Loucy (cell line): ENCODE data around the gene GMCL2.
A peak's percentile ranks its signal among the peaks of the same experiment; 100 is the strongest.

Experiments used
- H2AFZ ChIP-seq: fragments of 200-600 bp; sonication (generic); 2 replicates; pipeline ENCODE4 v1.6.0; 2016; ENCODE audit warnings: antibody characterized with exemption, mild to moderate bottlenecking, low read length, moderate library complexity
- H3F3A ChIP-seq: fragments of 200-600 bp; 2 replicates; pipeline ENCODE4 v1.6.0; 2016; ENCODE audit warnings: antibody characterized with exemption, low read depth, mild to moderate bottlenecking
- H3K27me3 ChIP-seq: fragments of 200-600 bp; sonication (generic); 2 replicates; pipeline ENCODE4 v1.6.1; 2014; ENCODE audit warnings: low read length, mild to moderate bottlenecking; ENCODE audit not compliant: insufficient read depth, poor library complexity, severe bottlenecking
- H3K36me3 ChIP-seq: fragments of 200-600 bp; sonication (generic); 2 replicates; pipeline ENCODE4 v1.6.1; 2016; ENCODE audit warnings: low read length; ENCODE audit not compliant: insufficient read depth
- H3K4me1 ChIP-seq: fragments of 200-600 bp; sonication (generic); 2 replicates; pipeline ENCODE4 v1.5.1; 2014; ENCODE audit warnings: low read length, mild to moderate bottlenecking; ENCODE audit not compliant: insufficient read depth, poor library complexity, severe bottlenecking
- H3K4me2 ChIP-seq: fragments of 200-600 bp; sonication (generic); 2 replicates; pipeline ENCODE4 v1.6.0; 2014; ENCODE audit warnings: antibody characterized with exemption, low read length, low read depth, mild to moderate bottlenecking; ENCODE audit not compliant: poor library complexity, severe bottlenecking
- H3K4me3 ChIP-seq: fragments of 200-600 bp; sonication (generic); 2 replicates; pipeline ENCODE4 v1.5.1; 2014; ENCODE audit warnings: low read length, mild to moderate bottlenecking, mixed read lengths; ENCODE audit not compliant: poor library complexity, severe bottlenecking
- H3K79me2 ChIP-seq: fragments of 200-600 bp; sonication (generic); 2 replicates; pipeline ENCODE4 v1.6.1; 2014; ENCODE audit warnings: low read length; ENCODE audit not compliant: insufficient read depth
- H3K9ac ChIP-seq: fragments of 200-600 bp; sonication (generic); 2 replicates; pipeline ENCODE4 v1.6.0; 2014; ENCODE audit warnings: mild to moderate bottlenecking, low read depth, low read length, moderate library complexity; ENCODE audit not compliant: poor library complexity, severe bottlenecking
- H3K9me2 ChIP-seq: fragments of 200-600 bp; sonication (generic); replicated peaks from 2 replicates; pipeline ENCODE4 v1.6.1; 2016; ENCODE audit warnings: low read depth, low read length, mixed read lengths
- H3K9me3 ChIP-seq: fragments of 200-600 bp; sonication (generic); 2 replicates; pipeline ENCODE4 v1.6.1; 2014; ENCODE audit warnings: mild to moderate bottlenecking, antibody characterized with exemption, low read length, low read depth; ENCODE audit not compliant: insufficient read depth
- H4K20me1 ChIP-seq: fragments of 200-600 bp; sonication (generic); 2 replicates; pipeline ENCODE4 v1.6.0; 2014; ENCODE audit warnings: antibody characterized with exemption, low read length, mild to moderate bottlenecking; ENCODE audit not compliant: insufficient read depth, poor library complexity, severe bottlenecking
- EZH2phosphoT487 ChIP-seq: fragments of 200-600 bp; IDR thresholded peaks from 2 replicates; pipeline ENCODE4 v1.6.1; 2018; ENCODE audit warnings: antibody characterized with exemption, mild to moderate bottlenecking, moderate library complexity, borderline replicate concordance
- TF ChIP-seq, protein P1 (sequence below): fragments of 200-600 bp; sonication (generic); conservative IDR thresholded peaks from 2 replicates; pipeline ENCODE4 v1.5.1; 2014; ENCODE audit warnings: mild to moderate bottlenecking, antibody characterized with exemption, low read length

The GMCL2 gene

DNA sequence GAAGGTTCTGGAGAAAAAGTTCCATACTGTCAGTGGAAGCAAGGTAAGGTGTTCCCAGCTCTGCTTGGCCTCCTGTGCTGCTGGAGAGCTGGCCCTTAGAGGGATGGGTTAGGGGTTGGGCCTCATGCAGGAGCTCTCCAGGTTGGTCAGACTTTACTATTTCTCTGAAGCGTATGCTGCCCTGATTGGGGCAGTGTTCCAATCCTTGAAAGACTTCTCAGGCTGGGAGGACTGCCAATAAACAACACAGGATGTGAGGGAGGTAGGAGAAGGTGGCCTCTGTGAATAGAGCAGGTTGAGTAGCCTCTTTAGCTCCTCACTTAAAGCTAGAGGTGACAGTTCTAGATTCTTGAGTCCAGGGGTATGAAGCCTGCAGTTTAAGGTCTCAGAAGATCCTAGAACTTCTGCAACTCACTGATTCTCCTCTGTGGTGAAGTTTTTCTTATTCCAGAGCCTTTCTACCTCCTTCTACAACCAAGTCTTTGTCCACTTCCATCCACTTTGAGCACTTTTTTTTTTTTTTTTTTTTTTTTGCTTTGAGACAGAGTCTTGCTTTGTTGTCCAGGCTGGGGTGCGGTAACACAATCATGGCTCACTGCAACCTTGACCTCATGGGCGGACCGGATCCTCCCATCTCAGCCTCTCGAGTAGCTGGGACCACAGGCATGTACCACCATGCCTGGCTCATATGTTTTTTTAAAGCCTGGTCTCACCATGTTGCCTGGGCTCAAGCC lies 20.2 kb upstream of the GMCL2 start:
- Histone ChIP-seq H3F3A (no peaks in the 10 kb centered on the region), H3K4me2 (peak overlapping the region; percentile 98), H3K4me1 (peaks cover 10% of the 10 kb centered on the region), H3K9me2 (no peaks in the 10 kb centered on the region), H3K79me2 (peaks cover 77% of the 10 kb centered on the region), H4K20me1 (peaks cover 67% of the 10 kb centered on the region), H3K9me3 (no peaks in the 10 kb centered on the region), H3K9ac (peak overlapping the region; percentile 86), H3K27me3 (no peaks in the 10 kb centered on the region), H3K4me3 (peak overlapping the region; percentile 90), H2AFZ (no peak overlapping the region), H3K36me3 (peaks cover 70% of the 10 kb centered on the region)
- TF ChIP-seq, protein P1, sequence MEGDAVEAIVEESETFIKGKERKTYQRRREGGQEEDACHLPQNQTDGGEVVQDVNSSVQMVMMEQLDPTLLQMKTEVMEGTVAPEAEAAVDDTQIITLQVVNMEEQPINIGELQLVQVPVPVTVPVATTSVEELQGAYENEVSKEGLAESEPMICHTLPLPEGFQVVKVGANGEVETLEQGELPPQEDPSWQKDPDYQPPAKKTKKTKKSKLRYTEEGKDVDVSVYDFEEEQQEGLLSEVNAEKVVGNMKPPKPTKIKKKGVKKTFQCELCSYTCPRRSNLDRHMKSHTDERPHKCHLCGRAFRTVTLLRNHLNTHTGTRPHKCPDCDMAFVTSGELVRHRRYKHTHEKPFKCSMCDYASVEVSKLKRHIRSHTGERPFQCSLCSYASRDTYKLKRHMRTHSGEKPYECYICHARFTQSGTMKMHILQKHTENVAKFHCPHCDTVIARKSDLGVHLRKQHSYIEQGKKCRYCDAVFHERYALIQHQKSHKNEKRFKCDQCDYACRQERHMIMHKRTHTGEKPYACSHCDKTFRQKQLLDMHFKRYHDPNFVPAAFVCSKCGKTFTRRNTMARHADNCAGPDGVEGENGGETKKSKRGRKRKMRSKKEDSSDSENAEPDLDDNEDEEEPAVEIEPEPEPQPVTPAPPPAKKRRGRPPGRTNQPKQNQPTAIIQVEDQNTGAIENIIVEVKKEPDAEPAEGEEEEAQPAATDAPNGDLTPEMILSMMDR = no peak

DNA sequence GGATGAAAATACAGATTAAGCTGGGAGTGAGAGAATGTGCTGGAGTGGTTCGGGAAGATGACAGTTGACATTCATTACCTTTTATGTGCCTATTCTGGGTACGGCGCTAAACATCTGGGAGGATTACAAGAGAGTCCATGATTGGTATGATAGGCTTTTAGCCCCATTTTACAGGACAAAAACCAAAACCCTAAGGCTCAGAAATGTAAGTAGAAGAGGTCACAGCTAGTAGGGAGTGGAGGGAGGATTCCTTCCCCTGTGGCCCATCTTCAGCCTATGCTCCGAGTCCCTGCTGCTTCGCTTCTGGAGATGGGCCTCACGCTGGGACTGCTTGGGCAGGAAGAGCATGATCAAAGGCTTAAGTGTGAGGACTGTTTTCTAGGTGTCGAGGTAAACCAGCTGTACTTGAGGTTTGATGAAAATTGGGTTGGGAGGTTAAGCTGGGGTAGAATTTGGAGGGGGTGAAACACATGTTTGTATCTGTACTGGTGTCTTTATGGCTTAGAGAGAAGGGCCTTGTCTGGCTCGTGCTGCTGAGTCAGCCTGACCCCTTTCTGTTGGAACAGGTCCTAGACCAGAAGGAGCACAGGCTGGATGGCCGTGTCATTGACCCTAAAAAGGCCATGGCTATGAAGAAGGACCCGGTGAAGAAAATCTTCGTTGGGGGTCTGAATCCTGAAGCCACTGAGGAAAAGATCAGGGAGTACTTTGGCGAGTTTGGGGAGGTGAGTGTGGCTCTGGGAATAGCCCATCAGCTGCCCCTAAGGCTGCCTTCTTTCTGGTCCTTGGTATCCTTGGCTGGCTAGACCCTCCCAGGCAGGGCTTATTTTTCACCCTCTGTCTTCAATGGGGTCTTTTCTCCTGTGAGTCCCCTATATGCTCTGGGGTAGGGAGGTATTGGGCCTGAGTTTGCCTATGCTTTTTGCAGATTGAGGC lies 19.3 kb upstream of the GMCL2 start:
- H3K36me3 ChIP-seq = peaks cover 61% of the 10 kb centered on the region
- no peaks in the 10 kb centered on the region for H3K9me2 ChIP-seq
- H3K79me2 ChIP-seq = peaks cover 77% of the 10 kb centered on the region
- H3F3A ChIP-seq = no peaks in the 10 kb centered on the region
- H3K4me2 ChIP-seq = peak overlapping the region; percentile 98
- peak overlapping the region; percentile 86 for H3K9ac ChIP-seq
- no peaks in the 10 kb centered on the region for H3K27me3 ChIP-seq
- no peak overlapping the region for H2AFZ ChIP-seq
- no peak for TF ChIP-seq EZH2phosphoT487
- TF ChIP-seq, protein P1 = no peak
- no peaks in the 10 kb centered on the region for H3K9me3 ChIP-seq
- H3K4me1 ChIP-seq = peaks cover 13% of the 10 kb centered on the region
- H3K4me3 ChIP-seq = peak overlapping the region; percentile 90
- peaks cover 60% of the 10 kb centered on the region for H4K20me1 ChIP-seq

DNA sequence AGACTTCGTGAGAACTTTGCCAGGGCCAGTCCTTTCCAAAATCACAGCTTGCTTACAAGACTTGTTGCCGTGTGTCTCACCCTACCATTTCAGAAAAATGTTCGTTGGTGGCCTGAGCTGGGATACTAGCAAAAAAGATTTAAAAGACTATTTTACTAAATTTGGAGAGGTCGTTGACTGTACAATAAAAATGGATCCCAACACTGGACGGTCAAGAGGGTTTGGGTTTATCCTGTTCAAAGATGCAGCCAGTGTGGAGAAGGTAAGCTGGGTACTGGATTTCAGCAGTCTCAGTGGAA lies 18.5 kb upstream of the GMCL2 start:
- Histone ChIP-seq H3K27me3 (no peaks in the 10 kb centered on the region), H3K79me2 (peaks cover 73% of the 10 kb centered on the region), H4K20me1 (peaks cover 53% of the 10 kb centered on the region), H3K9ac (peak overlapping the region; percentile 86), H3F3A (no peaks in the 10 kb centered on the region), H3K36me3 (peaks cover 53% of the 10 kb centered on the region), H3K9me3 (no peaks in the 10 kb centered on the region), H3K9me2 (no peaks in the 10 kb centered on the region), H3K4me3 (peak overlapping the region; percentile 90), H3K4me2 (peak overlapping the region; percentile 98), H2AFZ (no peak overlapping the region), H3K4me1 (peaks cover 13% of the 10 kb centered on the region)
- TF ChIP-seq EZH2phosphoT487 = no peak
- TF ChIP-seq, protein P1 = no peak
